GM12873 (cell line): ENCODE measurements around the gene ASAP3.

ENCODE experiments used
- CTCF ChIP-seq: IDR thresholded peaks from 2 replicates; pipeline ENCODE4 v1.5.1; 2012; ENCODE audit warnings: low read depth, mild to moderate bottlenecking, moderate library complexity, low read length, control low read depth; ENCODE audit not compliant: insufficient read depth; ENCODE audit errors: missing control alignments

The ASAP3 gene

GRCh38 chr1:23438545-23438944 lies 45.4 kb downstream of the ASAP3 start:
- TF ChIP-seq CTCF: no peak

- TF ChIP-seq CTCF: no peak
Measured at GRCh38 chr1:23437355-23437664, 46.7 kb downstream of the ASAP3 start.

- no peak for TF ChIP-seq CTCF
Measured at GRCh38 chr1:23436520-23437354, 47.2 kb downstream of the ASAP3 start.

- no peak for TF ChIP-seq CTCF
Measured at GRCh38 chr1:23434260-23434775, 49.7 kb downstream of the ASAP3 start.

GRCh38 chr1:23433122-23433521 lies 50.9 kb downstream of the ASAP3 start:
- TF ChIP-seq CTCF: no peak

GRCh38 chr1:23431431-23431830 lies 52.5 kb downstream of the ASAP3 start:
- no peak for TF ChIP-seq CTCF

- TF ChIP-seq CTCF: no peak
Measured at GRCh38 chr1:23430803-23431202, 53.2 kb downstream of the ASAP3 start.
